Hepatocyte (in vitro differentiated cells): Measurements from ENCODE around the gene SLC9A7. TPM values are rescaled to one million over a fixed set of nuclear protein-coding genes. Genes with fewer than 3 reads are reported as not detected.

Experiments
- DNase-seq: peaks from one replicate; pipeline ENCODE4 v3.0.0-alpha.2; 2016; ENCODE audit warnings: low spot score
- H2AFZ ChIP-seq: fragments of 200-600 bp; sonication (generic); 2 replicates; pipeline ENCODE4 v1.6.0; 2016; ENCODE audit warnings: antibody characterized with exemption, mild to moderate bottlenecking
- H3K27ac ChIP-seq: fragments of 200-600 bp; sonication (generic); 2 replicates; pipeline ENCODE4 v1.5.1; 2016; ENCODE audit warnings: mild to moderate bottlenecking
- H3K27me3 ChIP-seq: fragments of 200-600 bp; sonication (generic); 2 replicates; pipeline ENCODE4 v1.6.1; 2016
- H3K36me3 ChIP-seq: fragments of 200-600 bp; sonication (generic); replicated peaks from 2 replicates; pipeline ENCODE4 v1.5.1; 2016; ENCODE audit warnings: low read depth; ENCODE audit not compliant: insufficient read depth
- H3K4me1 ChIP-seq: fragments of 200-600 bp; sonication (generic); 2 replicates; pipeline ENCODE4 v1.5.1; 2016; ENCODE audit warnings: mild to moderate bottlenecking, moderate library complexity; ENCODE audit not compliant: insufficient read depth
- H3K4me2 ChIP-seq: fragments of 200-600 bp; sonication (generic); 2 replicates; pipeline ENCODE4 v1.6.0; 2016
- H3K4me3 ChIP-seq: fragments of 200-600 bp; sonication (generic); 2 replicates; pipeline ENCODE4 v1.5.1; 2016; ENCODE audit warnings: mild to moderate bottlenecking
- H3K79me2 ChIP-seq: fragments of 200-600 bp; sonication (generic); 2 replicates; pipeline ENCODE4 v1.6.0; 2017; ENCODE audit warnings: mild to moderate bottlenecking
- H3K9me2 ChIP-seq: fragments of 200-600 bp; sonication (generic); replicated peaks from 2 replicates; pipeline ENCODE4 v1.6.0; 2017; ENCODE audit warnings: mild to moderate bottlenecking; ENCODE audit not compliant: insufficient read depth
- H3K9me3 ChIP-seq: fragments of 200-600 bp; sonication (generic); 2 replicates; pipeline ENCODE4 v1.5.1; 2016; ENCODE audit warnings: low read depth, mild to moderate bottlenecking
- H4K20me1 ChIP-seq: fragments of 200-600 bp; sonication (generic); 2 replicates; pipeline ENCODE4 v1.6.0; 2016; ENCODE audit warnings: mild to moderate bottlenecking; ENCODE audit not compliant: insufficient read depth, poor library complexity, severe bottlenecking
- EZH2 ChIP-seq: fragments of 200-600 bp; sonication (generic); IDR thresholded peaks from 2 replicates; pipeline ENCODE4 v1.6.1; 2016; ENCODE audit warnings: antibody characterized with exemption, mild to moderate bottlenecking, borderline replicate concordance
- EZH2phosphoT487 ChIP-seq: fragments of 200-600 bp; sonication (generic); IDR thresholded peaks from one replicate; pipeline ENCODE4 v1.6.1; 2018; ENCODE audit warnings: antibody characterized with exemption, mild to moderate bottlenecking, low read depth, moderate library complexity; ENCODE audit not compliant: unreplicated experiment, severe bottlenecking
- WGBS: methylation state at CpG from one replicate; pipeline ENCODE4 v1.1.6; 2016; ENCODE audit warnings: low lambda C conversion rate; ENCODE audit errors: missing lambda C conversion rate; 5-methylcytosine and 5-hydroxymethylcytosine counted together
- polyA plus RNA-seq: library from polyadenylated mRNA; unstranded; fragments of >200 nt; fragmentation: Nextera tagmentation; extraction: Ambion mirVana; gene quantifications from 2 replicates; pipeline ENCODE4 v1.2.1, GENCODE V29; 2016
- total RNA-seq: library from RNA; depleted of rRNA; stranded (reverse); fragments of >200 nt; gene quantifications from 2 replicates; pipeline ENCODE4 v1.2.3, GENCODE V29; 2014
- TF ChIP-seq, protein P1 (sequence below): fragments of 200-600 bp; sonication (generic); IDR thresholded peaks from 2 replicates; pipeline ENCODE4 v1.5.1; 2016; ENCODE audit warnings: antibody characterized with exemption, mild to moderate bottlenecking; ENCODE audit not compliant: poor library complexity

Gene SLC9A7
- total and polyA plus RNA-seq, 2 experiments from 2014 or later, result 3.6 to 8.1 TPM

DNA sequence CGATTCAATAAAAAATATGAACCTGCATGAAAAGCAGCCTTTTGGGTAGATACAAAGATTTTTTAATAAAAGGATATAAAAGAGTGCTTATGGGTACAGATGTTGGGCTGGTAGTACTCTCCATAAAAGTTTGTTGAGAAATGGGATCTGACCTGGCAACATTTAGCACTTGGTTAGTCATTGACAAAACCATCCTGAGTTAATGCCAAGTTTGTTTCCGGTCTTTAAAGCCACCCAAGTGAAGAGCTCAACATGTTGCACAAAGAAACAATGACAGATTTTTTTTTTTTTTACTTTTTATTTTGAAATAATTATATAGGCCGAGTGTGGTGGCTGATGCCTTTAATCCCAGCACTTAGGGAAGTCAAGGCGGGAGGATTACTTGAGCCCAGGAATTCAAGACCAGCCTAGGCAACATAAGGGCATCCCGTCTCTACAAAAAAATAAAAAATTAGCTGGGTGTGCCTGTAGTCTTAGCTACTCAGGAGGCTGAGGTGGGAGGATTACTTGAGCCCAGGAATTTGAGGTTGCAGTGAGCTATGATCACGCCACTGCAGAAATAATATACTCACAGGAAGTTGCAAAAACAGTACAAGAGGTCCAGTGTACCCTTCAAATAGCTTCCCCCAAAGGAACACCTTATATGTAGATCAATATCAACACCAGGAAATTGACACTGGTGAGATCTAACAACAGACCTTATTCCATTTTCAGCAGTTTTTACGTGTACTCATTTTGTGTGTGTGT lies 168.8 kb downstream of the SLC9A7 start:
- Histone ChIP-seq H3K4me2 (no peak overlapping the region), H4K20me1 (no peaks in the 10 kb centered on the region)
- 75% methylated on average over 7 of the region's 7 CpGs for WGBS

GRCh38 chrX:46588263-46588662 lies 170.7 kb downstream of the SLC9A7 start:
- Histone ChIP-seq H2AFZ (no peak overlapping the region), H3K79me2 (no peaks in the 10 kb centered on the region), H3K4me1 (no peaks in the 10 kb centered on the region), H3K27ac (no peak overlapping the region), H3K9me2 (no peaks in the 10 kb centered on the region), H3K9me3 (no peaks in the 10 kb centered on the region), H4K20me1 (no peaks in the 10 kb centered on the region), H3K4me3 (no peak overlapping the region), H3K27me3 (no peaks in the 10 kb centered on the region), H3K4me2 (no peak overlapping the region), H3K36me3 (no peaks in the 10 kb centered on the region)
- no peak for DNase-seq
- WGBS, result 79% methylated on average over 4 of the region's 4 CpGs
- TF ChIP-seq EZH2phosphoT487, result no peak
- TF ChIP-seq, protein P1, sequence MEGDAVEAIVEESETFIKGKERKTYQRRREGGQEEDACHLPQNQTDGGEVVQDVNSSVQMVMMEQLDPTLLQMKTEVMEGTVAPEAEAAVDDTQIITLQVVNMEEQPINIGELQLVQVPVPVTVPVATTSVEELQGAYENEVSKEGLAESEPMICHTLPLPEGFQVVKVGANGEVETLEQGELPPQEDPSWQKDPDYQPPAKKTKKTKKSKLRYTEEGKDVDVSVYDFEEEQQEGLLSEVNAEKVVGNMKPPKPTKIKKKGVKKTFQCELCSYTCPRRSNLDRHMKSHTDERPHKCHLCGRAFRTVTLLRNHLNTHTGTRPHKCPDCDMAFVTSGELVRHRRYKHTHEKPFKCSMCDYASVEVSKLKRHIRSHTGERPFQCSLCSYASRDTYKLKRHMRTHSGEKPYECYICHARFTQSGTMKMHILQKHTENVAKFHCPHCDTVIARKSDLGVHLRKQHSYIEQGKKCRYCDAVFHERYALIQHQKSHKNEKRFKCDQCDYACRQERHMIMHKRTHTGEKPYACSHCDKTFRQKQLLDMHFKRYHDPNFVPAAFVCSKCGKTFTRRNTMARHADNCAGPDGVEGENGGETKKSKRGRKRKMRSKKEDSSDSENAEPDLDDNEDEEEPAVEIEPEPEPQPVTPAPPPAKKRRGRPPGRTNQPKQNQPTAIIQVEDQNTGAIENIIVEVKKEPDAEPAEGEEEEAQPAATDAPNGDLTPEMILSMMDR, result no peak
- no peak for TF ChIP-seq EZH2

More for the DNA sequence above, 168.8 kb downstream of the SLC9A7 start:
- Histone ChIP-seq H3K9me2 (no peaks in the 10 kb centered on the region), H3K79me2 (no peaks in the 10 kb centered on the region), H3K27ac (no peak overlapping the region), H3K4me1 (no peaks in the 10 kb centered on the region), H3K4me3 (no peak overlapping the region), H3K9me3 (no peaks in the 10 kb centered on the region), H3K36me3 (no peaks in the 10 kb centered on the region), H3K27me3 (no peaks in the 10 kb centered on the region), H2AFZ (no peak overlapping the region)
- TF ChIP-seq EZH2phosphoT487 (no peak), EZH2 (no peak)
- TF ChIP-seq, protein P1, result no peak
- no peak for DNase-seq

GRCh38 chrX:46587753-46588171 lies 171.2 kb downstream of the SLC9A7 start:
- no peaks in the 10 kb centered on the region for H3K9me2 ChIP-seq
- no peaks in the 10 kb centered on the region for H3K79me2 ChIP-seq
- no peak overlapping the region for H3K4me2 ChIP-seq
- no peak overlapping the region for H3K27ac ChIP-seq
- H2AFZ ChIP-seq, result no peak overlapping the region
- no peaks in the 10 kb centered on the region for H3K27me3 ChIP-seq
- H3K4me3 ChIP-seq, result no peak overlapping the region
- H3K36me3 ChIP-seq, result no peaks in the 10 kb centered on the region
- H4K20me1 ChIP-seq, result no peaks in the 10 kb centered on the region
- 45% methylated on average over 5 of the region's 5 CpGs for WGBS
- DNase-seq, result no peak
- H3K4me1 ChIP-seq, result no peaks in the 10 kb centered on the region
- no peak for TF ChIP-seq EZH2phosphoT487
- no peak for TF ChIP-seq EZH2
- TF ChIP-seq, protein P1, result no peak
- no peaks in the 10 kb centered on the region for H3K9me3 ChIP-seq
